Keratinocyte (primary cell): ENCODE data around the gene ZYG11A. TPM values are rescaled to one million over a fixed set of nuclear protein-coding genes. Genes with fewer than 3 reads are reported as not detected.

ENCODE experiments used
- DNase-seq: peaks from one replicate; pipeline ENCODE4 v3.0.0-alpha.2; 2011; ENCODE audit warnings: low read depth, missing footprints, low spot score
- FAIRE-seq: peaks from 2 replicates; lab custom pipeline; 2011; peaks lifted over from hg19 to GRCh38; lab: Jason Lieb, UNC
- H2AFZ ChIP-seq: 2 replicates; pipeline ENCODE4 v1.6.0; 2012; ENCODE audit warnings: low read length, control low read depth, inconsistent platforms; ENCODE audit not compliant: control insufficient read depth
- H3K27ac ChIP-seq: 2 replicates; pipeline ENCODE4 v1.5.1; 2011; ENCODE audit warnings: low read length; ENCODE audit not compliant: control insufficient read depth, insufficient read depth
- H3K27me3 ChIP-seq: 3 replicates; pipeline ENCODE4 v1.6.0; 2011; ENCODE audit warnings: low read length; ENCODE audit not compliant: control insufficient read depth, insufficient read depth; ENCODE audit errors: extremely low read depth
- H3K36me3 ChIP-seq, 2 experiments: 2 replicates in 1 of 2; 3 replicates in 1 of 2; pipeline ENCODE4 v1.5.1; 2011; ENCODE audit warnings: low read length in 2 of 2, mild to moderate bottlenecking in 1 of 2; ENCODE audit not compliant: control insufficient read depth in 2 of 2, insufficient read depth in 2 of 2; ENCODE audit errors: extremely low read depth in 1 of 2
- H3K4me1 ChIP-seq: 3 replicates; pipeline ENCODE4 v1.5.1; 2011; ENCODE audit warnings: low read length; ENCODE audit not compliant: control insufficient read depth, insufficient read depth; ENCODE audit errors: extremely low read depth
- H3K4me2 ChIP-seq: 3 replicates; pipeline ENCODE4 v1.6.0; 2011; ENCODE audit warnings: low read depth, low read length; ENCODE audit not compliant: control insufficient read depth, insufficient read depth; ENCODE audit errors: extremely low read depth
- H3K4me3 ChIP-seq, 3 experiments: fragments of 200-600 bp in 1 of 3; sonication (generic) in 1 of 3; 2 replicates in 2 of 3; 3 replicates in 1 of 3; pipeline ENCODE4 v1.5.1; 2011 to 2016; ENCODE audit warnings: low read length in 3 of 3, mild to moderate bottlenecking in 3 of 3, control low read depth in 2 of 3, inconsistent platforms in 1 of 3, low read depth in 1 of 3, mixed read lengths in 1 of 3, mixed run types in 1 of 3, moderate library complexity in 1 of 3; ENCODE audit not compliant: control insufficient read depth in 2 of 3, insufficient read depth in 2 of 3; ENCODE audit errors: extremely low read depth in 1 of 3
- H3K79me2 ChIP-seq: 2 replicates; pipeline ENCODE4 v1.6.0; 2012; ENCODE audit warnings: low read length; ENCODE audit not compliant: control insufficient read depth, insufficient read depth
- H3K9ac ChIP-seq: 3 replicates; pipeline ENCODE4 v1.6.0; 2011; ENCODE audit warnings: low read length; ENCODE audit not compliant: control insufficient read depth, insufficient read depth; ENCODE audit errors: extremely low read depth
- H3K9me1 ChIP-seq: 3 replicates; pipeline ENCODE4 v1.6.0; 2011; ENCODE audit warnings: low read length; ENCODE audit not compliant: control insufficient read depth, insufficient read depth; ENCODE audit errors: extremely low read depth
- H3K9me3 ChIP-seq: 2 replicates; pipeline ENCODE4 v1.5.1; 2012; ENCODE audit warnings: low read depth, low read length; ENCODE audit not compliant: control insufficient read depth
- H4K20me1 ChIP-seq: 3 replicates; pipeline ENCODE4 v1.6.0; 2011; ENCODE audit warnings: low read length; ENCODE audit not compliant: control insufficient read depth, insufficient read depth; ENCODE audit errors: extremely low read depth
- EZH2 ChIP-seq: IDR thresholded peaks from one replicate; pipeline ENCODE4 v1.6.1; 2012; ENCODE audit warnings: inconsistent platforms, mild to moderate bottlenecking, low read length, moderate library complexity
- dilution Hi-C: fragments of 300-500 bp; cut with MboI; formaldehyde crosslinking; loops from one replicate; pipeline ENCODE4 v1.7.0; 2020; ENCODE audit warnings: low sequenced_read_pairs; ENCODE audit not compliant: extremely low pct_ligation_motif_present
- polyA plus RNA-seq, 5 experiments: library from polyadenylated mRNA; depleted of rRNA in 3 of 5; stranded (reverse) in 3 of 5; stranded (forward) in 1 of 5; unstranded in 1 of 5; fragments of >200 nt; gene quantifications; 1 replicate in 1 of 5; 2 replicates in 3 of 5; 3 replicates in 1 of 5; pipeline versions ENCODE4 v1.2.1 to v1.2.3, GENCODE V29; 2011 to 2012; ENCODE audit warnings: missing spikeins in 2 of 5, low read depth in 1 of 5, low replicate concordance in 1 of 5
- TF ChIP-seq, protein P1 (sequence below), 3 experiments: IDR thresholded peaks in 1 of 3; conservative IDR thresholded peaks in 1 of 3; optimal IDR thresholded peaks in 1 of 3; 2 replicates in 2 of 3; 3 replicates in 1 of 3; pipeline versions ENCODE3 to v1.5.1; 2011; ENCODE audit warnings: low read length in 3 of 3, mild to moderate bottlenecking in 3 of 3, moderate library complexity in 2 of 3, control low read depth in 1 of 3, inconsistent platforms in 1 of 3; ENCODE audit not compliant: insufficient read depth in 2 of 3; ENCODE audit errors: extremely low read depth in 1 of 3

The ZYG11A gene
- polyA plus RNA-seq, 1 donor (not counting 4 experiments of a cell fraction or from before 2014, with no cell fraction given): 0.64 TPM

DNA sequence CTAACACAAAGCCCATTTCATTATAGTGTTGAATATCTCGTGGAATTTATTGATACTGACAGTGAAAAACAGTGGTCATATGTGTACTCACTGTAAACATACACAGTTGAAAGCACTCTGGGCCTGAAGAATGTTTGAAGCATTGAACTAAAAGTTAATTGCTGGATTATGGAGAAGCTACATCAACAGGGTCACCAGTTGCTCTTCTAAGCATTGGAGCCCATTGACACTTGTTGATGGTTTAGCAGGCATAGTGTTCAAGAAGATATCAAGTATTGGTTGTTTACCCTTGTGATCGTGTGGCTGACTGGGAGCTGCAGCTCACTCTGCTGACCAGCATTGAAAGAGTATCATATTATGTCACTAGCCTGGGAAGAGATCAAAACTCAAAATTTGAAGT, 10.3 kb downstream of the ZYG11A start:
- no peak overlapping the region for H3K4me2 ChIP-seq
- H3K4me3 ChIP-seq: no peak overlapping the region
- H4K20me1 ChIP-seq: no peaks in the 10 kb centered on the region
- H3K9me1 ChIP-seq: no peaks in the 10 kb centered on the region
- no peak for TF ChIP-seq EZH2
- TF ChIP-seq, protein P1, sequence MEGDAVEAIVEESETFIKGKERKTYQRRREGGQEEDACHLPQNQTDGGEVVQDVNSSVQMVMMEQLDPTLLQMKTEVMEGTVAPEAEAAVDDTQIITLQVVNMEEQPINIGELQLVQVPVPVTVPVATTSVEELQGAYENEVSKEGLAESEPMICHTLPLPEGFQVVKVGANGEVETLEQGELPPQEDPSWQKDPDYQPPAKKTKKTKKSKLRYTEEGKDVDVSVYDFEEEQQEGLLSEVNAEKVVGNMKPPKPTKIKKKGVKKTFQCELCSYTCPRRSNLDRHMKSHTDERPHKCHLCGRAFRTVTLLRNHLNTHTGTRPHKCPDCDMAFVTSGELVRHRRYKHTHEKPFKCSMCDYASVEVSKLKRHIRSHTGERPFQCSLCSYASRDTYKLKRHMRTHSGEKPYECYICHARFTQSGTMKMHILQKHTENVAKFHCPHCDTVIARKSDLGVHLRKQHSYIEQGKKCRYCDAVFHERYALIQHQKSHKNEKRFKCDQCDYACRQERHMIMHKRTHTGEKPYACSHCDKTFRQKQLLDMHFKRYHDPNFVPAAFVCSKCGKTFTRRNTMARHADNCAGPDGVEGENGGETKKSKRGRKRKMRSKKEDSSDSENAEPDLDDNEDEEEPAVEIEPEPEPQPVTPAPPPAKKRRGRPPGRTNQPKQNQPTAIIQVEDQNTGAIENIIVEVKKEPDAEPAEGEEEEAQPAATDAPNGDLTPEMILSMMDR (optimal IDR thresholded peaks at IDR 0.05 in 1 of 3, IDR thresholded peaks at IDR 0.05 in 1 of 3, conservative IDR thresholded peaks at IDR 0.05 in 1 of 3; ENCODE audit: extremely low read depth in 1 of 3, insufficient read depth in 2 of 3, low read length in 3 of 3): no peak
- H3K9ac ChIP-seq: no peak overlapping the region
- FAIRE-seq (no peak), DNase-seq (no peak)
- no peaks in the 10 kb centered on the region for H3K79me2 ChIP-seq
- H3K27ac ChIP-seq: no peak overlapping the region
- no peaks in the 10 kb centered on the region for H3K36me3 ChIP-seq
- dilution Hi-C loops: no loop called here
- no peak overlapping the region for H2AFZ ChIP-seq
- peaks cover 5% of the 10 kb centered on the region for H3K4me1 ChIP-seq
- H3K27me3 ChIP-seq: no peaks in the 10 kb centered on the region
- no peaks in the 10 kb centered on the region for H3K9me3 ChIP-seq

GRCh38 chr1:52855584-52855983, 13.0 kb downstream of the ZYG11A start:
- no peak overlapping the region for H3K27ac ChIP-seq
- no peaks in the 10 kb centered on the region for H3K27me3 ChIP-seq
- H3K9ac ChIP-seq: no peak overlapping the region
- H2AFZ ChIP-seq: no peak overlapping the region
- dilution Hi-C loops: no loop called here
- FAIRE-seq (no peak), DNase-seq (no peak)
- TF ChIP-seq, protein P1 (optimal IDR thresholded peaks at IDR 0.05 in 1 of 3, IDR thresholded peaks at IDR 0.05 in 1 of 3, conservative IDR thresholded peaks at IDR 0.05 in 1 of 3; ENCODE audit: extremely low read depth in 1 of 3, insufficient read depth in 2 of 3, low read length in 3 of 3): no peak
- TF ChIP-seq EZH2: no peak
- no peak overlapping the region for H3K4me3 ChIP-seq
- H3K79me2 ChIP-seq: no peaks in the 10 kb centered on the region
- peaks cover 11% of the 10 kb centered on the region for H3K4me1 ChIP-seq
- no peaks in the 10 kb centered on the region for H3K9me1 ChIP-seq
- no peaks in the 10 kb centered on the region for H4K20me1 ChIP-seq
- H3K36me3 ChIP-seq: no peaks in the 10 kb centered on the region
- H3K9me3 ChIP-seq: no peaks in the 10 kb centered on the region
- no peak overlapping the region for H3K4me2 ChIP-seq
